Gastrocnemius medialis (tissue), 4 donors: ENCODE measurements around the gene PNPLA6.

Experiments
- CTCF ChIP-seq, 5 experiments: fragments of 450-650 bp in 3 of 5; fragments of 200-600 bp in 2 of 5; sonication (generic) in 2 of 5; IDR thresholded peaks in 4 of 5; conservative IDR thresholded peaks in 1 of 5; 1 replicate in 4 of 5; 2 replicates in 1 of 5; pipeline ENCODE4 v1.5.1; 2016 to 2019; ENCODE audit warnings: antibody characterized with exemption in 5 of 5, mild to moderate bottlenecking in 3 of 5, moderate library complexity in 3 of 5
- POLR2A ChIP-seq, 2 donors: fragments of 450-650 bp; IDR thresholded peaks; one replicate each; pipeline ENCODE4 v1.6.1; 2017; ENCODE audit warnings: antibody characterized with exemption in 2 of 2, mild to moderate bottlenecking in 2 of 2, moderate library complexity in 2 of 2

GRCh38 chr19:7606289-7606688, 70.8 kb downstream of the PNPLA6 start:
- TF ChIP-seq CTCF (IDR thresholded peaks at IDR 0.05 in 4 of 5, conservative IDR thresholded peaks at IDR 0.05 in 1 of 5) (no peak), POLR2A (IDR thresholded peaks at IDR 0.05) (no peak)
